Measurements from ENCODE around the gene BFAR.
A peak's percentile ranks its signal among the peaks of the same experiment; 100 is the strongest.

DNA sequence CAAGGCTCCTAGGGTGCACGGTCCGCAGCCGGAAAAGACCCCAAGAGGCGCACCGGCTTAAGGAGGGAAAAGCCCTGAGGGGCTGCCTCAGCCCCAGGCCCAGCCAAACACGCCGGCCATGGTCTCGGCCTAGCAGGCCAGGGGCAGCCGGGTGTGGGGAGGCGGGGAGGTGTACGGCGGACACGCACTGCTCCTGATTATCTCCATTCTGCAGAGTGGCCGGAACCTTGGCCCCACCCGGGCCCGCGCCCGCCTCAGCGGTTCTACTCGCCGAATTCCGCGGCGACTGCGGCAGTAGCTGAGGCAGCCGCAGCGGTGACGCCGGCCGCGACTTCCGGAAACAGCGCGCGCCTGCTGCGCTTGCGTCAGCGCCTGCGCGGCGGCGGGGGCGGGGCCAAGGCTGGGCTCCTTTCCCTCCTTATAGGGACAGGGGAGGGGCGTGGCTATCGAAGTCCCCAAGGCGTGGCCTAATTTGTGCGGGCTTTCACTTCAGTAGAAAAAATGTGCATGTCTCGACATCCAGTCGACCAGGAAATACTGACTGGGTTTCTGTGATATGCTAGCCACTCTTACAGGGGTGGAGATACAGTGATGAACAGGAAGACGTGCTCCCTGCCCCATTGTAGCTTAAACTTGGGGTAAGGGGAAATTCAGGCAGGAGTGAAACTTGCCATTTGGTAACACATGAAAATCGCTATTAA is 2.7 kb upstream of the BFAR start, which contains the start of gene PARN:
- peak; percentile 51 for TF ChIP-seq EP300 (IDR thresholded peaks at IDR 0.05; ENCODE audit: low read length)
- peak; percentile 92 for TF ChIP-seq GABPB1 (CRISPR knock-in tag; IDR thresholded peaks at IDR 0.05)
- TF ChIP-seq GATA2 (CRISPR knock-in tag; IDR thresholded peaks at IDR 0.05), result no peak
- TF ChIP-seq ZNF121 (CRISPR knock-in tag; conservative IDR thresholded peaks at IDR 0.05), result no peak

All from K562 (cell line).